HepG2 (cell line): ENCODE data around the gene CARD8. TPM values are rescaled to one million over a fixed set of nuclear protein-coding genes. Genes with fewer than 3 reads are reported as not detected.

Experiments
- CBX1 ChIP-seq: IDR thresholded peaks from one replicate; pipeline ENCODE4 v1.6.1; 2016; ENCODE audit warnings: antibody characterized with exemption, low read depth
- ELF1 ChIP-seq: sonication (generic); formaldehyde crosslinking; IDR thresholded peaks from 2 replicates; pipeline ENCODE4 v1.4.0; 2020; ENCODE audit warnings: missing genetic modification reagents
- ETS1 ChIP-seq: sonication (generic); formaldehyde crosslinking; IDR thresholded peaks from 2 replicates; pipeline ENCODE4 v1.4.0; 2020; ENCODE audit warnings: missing genetic modification reagents
- FOXP4 ChIP-seq: sonication (generic); formaldehyde crosslinking; IDR thresholded peaks from 2 replicates; pipeline ENCODE4 v1.4.0; 2020; ENCODE audit warnings: missing genetic modification reagents
- HDAC1 ChIP-seq: sonication (generic); formaldehyde crosslinking; IDR thresholded peaks from 2 replicates; pipeline ENCODE4 v1.5.1; 2020; ENCODE audit warnings: mild to moderate bottlenecking, missing genetic modification reagents
- HMGXB3 ChIP-seq: sonication (generic); formaldehyde crosslinking; IDR thresholded peaks from 2 replicates; pipeline ENCODE4 v1.4.0; 2020; ENCODE audit warnings: missing genetic modification reagents, borderline replicate concordance
- HNRNPH1 ChIP-seq: fragments of 200-400 bp; formaldehyde crosslinking; optimal IDR thresholded peaks from 2 replicates; pipeline ENCODE3; 2017; ENCODE audit warnings: mild to moderate bottlenecking, low read depth, low read length
- HOXA5 ChIP-seq: sonication (generic); formaldehyde crosslinking; IDR thresholded peaks from 2 replicates; pipeline ENCODE4 v1.4.0; 2020; ENCODE audit warnings: missing genetic modification reagents
- NCOA1 ChIP-seq: sonication (generic); formaldehyde crosslinking; IDR thresholded peaks from 2 replicates; pipeline ENCODE4 v1.9.0; 2021; ENCODE audit warnings: missing genetic modification reagents
- ZBTB21 ChIP-seq: sonication (generic); formaldehyde crosslinking; IDR thresholded peaks from 2 replicates; pipeline ENCODE4 v1.4.0; 2020; ENCODE audit warnings: missing genetic modification reagents
- ZNF136 ChIP-seq: sonication (generic); formaldehyde crosslinking; IDR thresholded peaks from 2 replicates; pipeline ENCODE4 v1.8.1; 2022; ENCODE audit warnings: low read depth, mild to moderate bottlenecking, moderate library complexity, missing genetic modification reagents
- ZNF263 ChIP-seq: sonication (generic); formaldehyde crosslinking; IDR thresholded peaks from 2 replicates; pipeline ENCODE4 v1.4.0; 2020; ENCODE audit warnings: missing genetic modification reagents
- ZNF431 ChIP-seq: sonication (generic); formaldehyde crosslinking; IDR thresholded peaks from 2 replicates; pipeline ENCODE4 v1.9.0; 2022; ENCODE audit warnings: missing genetic modification reagents, low read depth, mild to moderate bottlenecking, borderline replicate concordance
- ZNF550 ChIP-seq: sonication (generic); formaldehyde crosslinking; IDR thresholded peaks from 2 replicates; pipeline ENCODE4 v1.4.0; 2020; ENCODE audit warnings: mild to moderate bottlenecking, missing genetic modification reagents, borderline replicate concordance
- polyA plus RNA-seq, 8 experiments: library from polyadenylated mRNA; depleted of rRNA in 3 of 8; stranded (reverse) in 7 of 8; unstranded in 1 of 8; fragments of >200 nt; fragmentation: Illumina TruSeq in 4 of 8; extraction: Trizol in 4 of 8; gene quantifications; 2 replicates each; pipeline versions ENCODE4 v1.2.1 to v1.2.3, GENCODE V29; 2011 to 2016; ENCODE audit warnings: low read depth in 4 of 8, missing spikeins in 1 of 8, mixed read lengths in 1 of 8; ENCODE audit not compliant: insufficient read depth in 1 of 8
- total RNA-seq, 5 experiments: library from RNA; depleted of rRNA; stranded (reverse); fragments of >200 nt; fragmentation: Illumina TruSeq; extraction: Trizol; gene quantifications; 2 replicates each; pipeline ENCODE4 v1.2.3, GENCODE V29; 2016; ENCODE audit warnings: low read depth in 1 of 5
- TF ChIP-seq, protein P1 (sequence below): sonication (generic); formaldehyde crosslinking; IDR thresholded peaks from 2 replicates; pipeline ENCODE4 v1.8.0; 2022; ENCODE audit warnings: missing genetic modification reagents, low read depth, mild to moderate bottlenecking, borderline replicate concordance

CARD8 gene
- total and polyA plus RNA-seq, 2 of the 13 experiments (the other 11 are each of a cell fraction or from before 2014, with no cell fraction given): 15.0 to 19.2 TPM

- TF ChIP-seq HMGXB3 (CRISPR knock-in tag): no peak
- TF ChIP-seq ELF1 (CRISPR knock-in tag): peak; percentile 72
- no peak for TF ChIP-seq ZNF136 (CRISPR knock-in tag)
- 0 out of 2 replicates have a peak, but pooled peaks have one; percentile 31 for TF ChIP-seq FOXP4
- TF ChIP-seq NCOA1: no peak
- TF ChIP-seq HDAC1: peak; percentile 43; the same call in 1 of the 2 replicates
- TF ChIP-seq HOXA5 (CRISPR knock-in tag): no peak
- TF ChIP-seq ZBTB21 (CRISPR knock-in tag): no peak
- no peak for TF ChIP-seq ZNF263 (CRISPR knock-in tag)
- TF ChIP-seq, protein P1, sequence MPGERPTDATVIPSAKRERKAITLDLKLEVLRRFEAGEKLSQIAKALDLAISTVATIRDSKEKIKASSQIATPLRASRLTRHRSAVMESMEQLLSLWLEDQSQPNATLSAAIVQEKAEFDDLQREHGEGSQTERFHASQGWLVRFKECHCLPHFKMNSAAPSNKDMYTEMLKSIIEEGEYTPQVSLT (CRISPR knock-in tag): no peak
- no peak for TF ChIP-seq ZNF431 (CRISPR knock-in tag)
- TF ChIP-seq ZNF550 (CRISPR knock-in tag): no peak
- TF ChIP-seq CBX1: no peak
- TF ChIP-seq HNRNPH1: no peak
- no peak for TF ChIP-seq ETS1
- TF ChIP-seq, all 625 proteins: peak for 97
These were observed at the start of gene CARD8 (continued) for GRCh38 chr19:48255376-48256303.
